GM12878 (cell line): ENCODE data around the gene DTD2. TPM values are rescaled to one million over a fixed set of nuclear protein-coding genes. Genes with fewer than 3 reads are reported as not detected.

ENCODE experiments used
- ATAC-seq: fragments of 200-7000 bp; cut with Tn5 transposase; 3 replicates; pipeline ENCODE4 v1.9.1; 2020; ENCODE audit warnings: mild to moderate bottlenecking, moderate library complexity
- BruUV-seq: library from RNA; stranded (reverse); fragments of 400-500 nt; replicated peaks from 2 replicates; lab custom pipeline; 2021; lab: Mats Ljungman, UMichigan
- CTCF ChIA-PET: fragments of 300-600 bp; sonication (Branson Sonifier 250); formaldehyde crosslinking; extraction: SDS; loops from one replicate; lab custom pipeline; 2021; ENCODE audit warnings: inconsistent platforms; lab: Yijun Ruan, JAX
- POLR2A ChIA-PET: fragments of 350-600 bp; formaldehyde crosslinking; extraction: SDS; loops from one replicate; lab custom pipeline; 2021; ENCODE audit warnings: inconsistent platforms; lab: Charles Lee
- RAD21 ChIA-PET: fragments of 300-600 bp; sonication (Branson Sonifier 250); formaldehyde crosslinking; loops from one replicate; lab custom pipeline; 2023; ENCODE audit warnings: antibody characterized with exemption; ENCODE audit not compliant: unreplicated experiment; lab: Charles Lee
- SMC1A ChIA-PET: fragments of 300-600 bp; sonication (Branson Sonifier 250); formaldehyde crosslinking; loops from one replicate; lab custom pipeline; 2023; ENCODE audit not compliant: unreplicated experiment, uncharacterized antibody; lab: Charles Lee
- DNase-seq: peaks from one replicate; pipeline ENCODE4 v3.0.0-alpha.2; 2011; ENCODE audit warnings: low read depth, low spot score
- FAIRE-seq: peaks from 3 replicates; lab custom pipeline; 2011; peaks lifted over from hg19 to GRCh38; lab: Jason Lieb, UNC
- H2AFZ ChIP-seq: 2 replicates; pipeline ENCODE4 v1.6.0; 2011; ENCODE audit warnings: low read depth, low read length, control low read depth; ENCODE audit not compliant: control insufficient read depth
- H3K27ac ChIP-seq: 2 replicates; pipeline ENCODE4 v1.5.1; 2011; ENCODE audit warnings: control low read depth; ENCODE audit not compliant: control insufficient read depth, insufficient read depth
- H3K27me3 ChIP-seq, 2 experiments: replicated peaks in 1 of 2; 2 replicates each; pipeline versions ENCODE4 v1.6.0 to v1.6.1; 2011; ENCODE audit warnings: low read length in 1 of 2; ENCODE audit not compliant: control insufficient read depth in 2 of 2, insufficient read depth in 2 of 2
- H3K36me3 ChIP-seq, 2 experiments: 2 replicates each; pipeline ENCODE4 v1.5.1; 2011; ENCODE audit warnings: low read length in 1 of 2; ENCODE audit not compliant: control insufficient read depth in 2 of 2, insufficient read depth in 2 of 2
- H3K4me1 ChIP-seq: 2 replicates; pipeline ENCODE4 v1.6.1; 2011; ENCODE audit warnings: mild to moderate bottlenecking, low read length, moderate library complexity, mixed read lengths; ENCODE audit not compliant: control insufficient read depth, insufficient read depth
- H3K4me2 ChIP-seq: 2 replicates; pipeline ENCODE4 v1.6.0; 2011; ENCODE audit warnings: control low read depth; ENCODE audit not compliant: control insufficient read depth, insufficient read depth
- H3K4me3 ChIP-seq: fragments of 200-600 bp; sonication (generic); 2 replicates; pipeline ENCODE4 v1.5.1; 2016
- H3K79me2 ChIP-seq: 2 replicates; pipeline ENCODE4 v1.6.0; 2011; ENCODE audit warnings: low read length; ENCODE audit not compliant: control insufficient read depth, insufficient read depth
- H3K9ac ChIP-seq: 2 replicates; pipeline ENCODE4 v1.8.0; 2011; ENCODE audit warnings: low read length, control low read depth, mixed read lengths; ENCODE audit not compliant: control insufficient read depth, insufficient read depth
- H3K9me3 ChIP-seq: replicated peaks from 3 replicates; pipeline ENCODE4 v1.5.1; 2011; ENCODE audit warnings: mild to moderate bottlenecking, low read length; ENCODE audit not compliant: control insufficient read depth, insufficient read depth
- H4K20me1 ChIP-seq: 2 replicates; pipeline ENCODE4 v1.6.0; 2011; ENCODE audit not compliant: control insufficient read depth, insufficient read depth
- MYB ChIP-seq: fragments of 150-350 bp; IDR thresholded peaks from 2 replicates; pipeline ENCODE4 v1.6.1; 2014; ENCODE audit warnings: mild to moderate bottlenecking, low read depth, low read length, borderline replicate concordance
- NFXL1 ChIP-seq: fragments of 450-650 bp; IDR thresholded peaks from 2 replicates; pipeline ENCODE4 v1.6.1; 2017; ENCODE audit warnings: antibody characterized with exemption, mild to moderate bottlenecking, borderline replicate concordance
- WGBS: methylation state at CpG from one replicate; pipeline ENCODE4 v1.1.6; 2016; ENCODE audit warnings: low lambda C conversion rate; ENCODE audit not compliant: insufficient replicate concordance, insufficient coverage; ENCODE audit errors: missing lambda C conversion rate; 5-methylcytosine and 5-hydroxymethylcytosine counted together
- in situ Hi-C: fragments of 300-500 bp; cut with MboI; formaldehyde crosslinking; loops from 9 replicates; pipeline ENCODE4 v1.14.3; 2018; ENCODE audit warnings: mixed read lengths
- intact Hi-C: fragments of 100-400 bp; cut with micrococcal nuclease; formaldehyde crosslinking; loops from one replicate; pipeline ENCODE4 v1.14.2; 2022; ENCODE audit not compliant: unreplicated experiment
- polyA plus RNA-seq, 11 experiments: library from polyadenylated mRNA; depleted of rRNA in 4 of 11; unstranded in 6 of 11; stranded (reverse) in 5 of 11; fragments of >200 nt; fragmentation: Nextera tagmentation in 4 of 11; fragmentation: Illumina TruSeq in 1 of 11; extraction: Ambion mirVana in 4 of 11; extraction: Trizol in 1 of 11; gene quantifications; 1 replicate in 1 of 11; 2 replicates in 10 of 11; pipeline versions ENCODE4 v1.2.1 to v1.2.3, GENCODE V29; 2011 to 2016; ENCODE audit warnings: inconsistent platforms in 2 of 11, missing spikeins in 2 of 11, low read depth in 1 of 11
- total RNA-seq, 4 experiments: library from RNA; depleted of rRNA in 3 of 4; stranded (reverse); fragments of >200 nt in 3 of 4; fragmentation: Illumina TruSeq in 1 of 4; extraction: Trizol in 1 of 4; gene quantifications; 2 replicates each; pipeline versions ENCODE4 v1.2.1 to v1.2.3, GENCODE V29; 2013 to 2021
- TF ChIP-seq, protein P1 (sequence below): fragments of 150-350 bp; IDR thresholded peaks from 2 replicates; pipeline ENCODE4 v1.6.1; 2016; ENCODE audit warnings: low read depth, low read length
- TF ChIP-seq, protein P2 (sequence below): fragments of 450-650 bp; IDR thresholded peaks from 2 replicates; pipeline ENCODE4 v1.6.1; 2018; ENCODE audit warnings: borderline replicate concordance, mild to moderate bottlenecking; ENCODE audit not compliant: partially characterized antibody
- TF ChIP-seq, protein P3 (sequence below): IDR thresholded peaks from 2 replicates; pipeline ENCODE4 v1.6.1; 2011; ENCODE audit warnings: borderline replicate concordance, low read depth, mild to moderate bottlenecking, moderate library complexity, low read length; ENCODE audit not compliant: insufficient read depth, poor library complexity, severe bottlenecking
- TF ChIP-seq, protein P4 (sequence below): fragments of 450-650 bp; formaldehyde crosslinking; IDR thresholded peaks from 2 replicates; pipeline ENCODE4 v1.4.0; 2022; ENCODE audit warnings: mild to moderate bottlenecking, moderate library complexity
- TF ChIP-seq, protein P5 (sequence below): fragments of 450-650 bp; IDR thresholded peaks from 2 replicates; pipeline ENCODE4 v1.6.1; 2016; ENCODE audit warnings: mild to moderate bottlenecking

The DTD2 gene
- total and polyA plus RNA-seq, 10 of the 15 experiments (the other 5 are each of a cell fraction or from before 2014, with no cell fraction given): 4.5 to 32.8 (median 15.9) TPM

DNA sequence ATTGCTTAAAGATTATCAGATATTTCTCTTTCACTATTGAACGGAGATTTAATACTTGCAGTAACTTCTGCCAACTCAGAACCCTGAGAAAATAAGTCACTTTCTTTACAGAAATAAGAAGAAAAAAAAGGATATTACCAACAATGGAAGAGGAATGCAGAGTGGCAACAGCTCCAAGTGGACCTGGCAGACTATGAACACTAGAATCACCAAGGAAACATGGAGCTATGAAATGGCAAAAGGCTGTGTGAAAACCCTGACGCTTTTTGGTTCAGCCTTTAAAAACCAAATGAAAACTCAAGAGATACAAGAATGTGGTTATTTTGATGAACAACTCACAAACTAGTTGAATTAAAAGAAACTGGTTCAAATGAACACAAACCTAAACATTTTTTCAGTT is 17.7 kb downstream of the DTD2 start:
- Histone ChIP-seq H3K9me3 (no peaks in the 10 kb centered on the region), H2AFZ (no peak overlapping the region), H3K79me2 (no peaks in the 10 kb centered on the region), H3K9ac (no peak overlapping the region), H3K4me3 (no peak overlapping the region), H3K4me2 (no peak overlapping the region), H3K36me3 (no peaks in the 10 kb centered on the region), H3K4me1 (no peaks in the 10 kb centered on the region), H4K20me1 (no peaks in the 10 kb centered on the region), H3K27ac (no peak overlapping the region), H3K27me3 (no peaks in the 10 kb centered on the region)
- POLR2A ChIA-PET: no interaction called here
- no peak for ATAC-seq
- 97% methylated on average over 2 of the region's 2 CpGs for WGBS
- no peak for DNase-seq
- intact Hi-C loops (no loop called here), in situ Hi-C loops (no loop called here)
- CTCF ChIA-PET: no interaction called here
- RAD21 ChIA-PET: no interaction called here
- no TSS peak for BruUV-seq
- SMC1A ChIA-PET: interaction anchor here (0.6 to 1.8 kb wide), 2 partner anchors 10 to 67 kb away, joined by 3 to 10 read pairs; no protein-coding TSS in a partner anchor
- no peak for FAIRE-seq
- TF ChIP-seq, protein P1, sequence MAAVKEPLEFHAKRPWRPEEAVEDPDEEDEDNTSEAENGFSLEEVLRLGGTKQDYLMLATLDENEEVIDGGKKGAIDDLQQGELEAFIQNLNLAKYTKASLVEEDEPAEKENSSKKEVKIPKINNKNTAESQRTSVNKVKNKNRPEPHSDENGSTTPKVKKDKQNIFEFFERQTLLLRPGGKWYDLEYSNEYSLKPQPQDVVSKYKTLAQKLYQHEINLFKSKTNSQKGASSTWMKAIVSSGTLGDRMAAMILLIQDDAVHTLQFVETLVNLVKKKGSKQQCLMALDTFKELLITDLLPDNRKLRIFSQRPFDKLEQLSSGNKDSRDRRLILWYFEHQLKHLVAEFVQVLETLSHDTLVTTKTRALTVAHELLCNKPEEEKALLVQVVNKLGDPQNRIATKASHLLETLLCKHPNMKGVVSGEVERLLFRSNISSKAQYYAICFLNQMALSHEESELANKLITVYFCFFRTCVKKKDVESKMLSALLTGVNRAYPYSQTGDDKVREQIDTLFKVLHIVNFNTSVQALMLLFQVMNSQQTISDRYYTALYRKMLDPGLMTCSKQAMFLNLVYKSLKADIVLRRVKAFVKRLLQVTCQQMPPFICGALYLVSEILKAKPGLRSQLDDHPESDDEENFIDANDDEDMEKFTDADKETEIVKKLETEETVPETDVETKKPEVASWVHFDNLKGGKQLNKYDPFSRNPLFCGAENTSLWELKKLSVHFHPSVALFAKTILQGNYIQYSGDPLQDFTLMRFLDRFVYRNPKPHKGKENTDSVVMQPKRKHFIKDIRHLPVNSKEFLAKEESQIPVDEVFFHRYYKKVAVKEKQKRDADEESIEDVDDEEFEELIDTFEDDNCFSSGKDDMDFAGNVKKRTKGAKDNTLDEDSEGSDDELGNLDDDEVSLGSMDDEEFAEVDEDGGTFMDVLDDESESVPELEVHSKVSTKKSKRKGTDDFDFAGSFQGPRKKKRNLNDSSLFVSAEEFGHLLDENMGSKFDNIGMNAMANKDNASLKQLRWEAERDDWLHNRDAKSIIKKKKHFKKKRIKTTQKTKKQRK: no peak
- TF ChIP-seq, protein P2, sequence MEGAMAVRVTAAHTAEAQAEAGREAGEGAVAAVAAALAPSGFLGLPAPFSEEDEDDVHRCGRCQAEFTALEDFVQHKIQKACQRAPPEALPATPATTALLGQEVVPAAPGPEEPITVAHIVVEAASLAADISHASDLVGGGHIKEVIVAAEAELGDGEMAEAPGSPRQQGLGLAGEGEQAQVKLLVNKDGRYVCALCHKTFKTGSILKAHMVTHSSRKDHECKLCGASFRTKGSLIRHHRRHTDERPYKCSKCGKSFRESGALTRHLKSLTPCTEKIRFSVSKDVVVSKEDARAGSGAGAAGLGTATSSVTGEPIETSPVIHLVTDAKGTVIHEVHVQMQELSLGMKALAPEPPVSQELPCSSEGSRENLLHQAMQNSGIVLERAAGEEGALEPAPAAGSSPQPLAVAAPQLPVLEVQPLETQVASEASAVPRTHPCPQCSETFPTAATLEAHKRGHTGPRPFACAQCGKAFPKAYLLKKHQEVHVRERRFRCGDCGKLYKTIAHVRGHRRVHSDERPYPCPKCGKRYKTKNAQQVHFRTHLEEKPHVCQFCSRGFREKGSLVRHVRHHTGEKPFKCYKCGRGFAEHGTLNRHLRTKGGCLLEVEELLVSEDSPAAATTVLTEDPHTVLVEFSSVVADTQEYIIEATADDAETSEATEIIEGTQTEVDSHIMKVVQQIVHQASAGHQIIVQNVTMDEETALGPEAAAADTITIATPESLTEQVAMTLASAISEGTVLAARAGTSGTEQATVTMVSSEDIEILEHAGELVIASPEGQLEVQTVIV: no peak
- TF ChIP-seq, protein P3, sequence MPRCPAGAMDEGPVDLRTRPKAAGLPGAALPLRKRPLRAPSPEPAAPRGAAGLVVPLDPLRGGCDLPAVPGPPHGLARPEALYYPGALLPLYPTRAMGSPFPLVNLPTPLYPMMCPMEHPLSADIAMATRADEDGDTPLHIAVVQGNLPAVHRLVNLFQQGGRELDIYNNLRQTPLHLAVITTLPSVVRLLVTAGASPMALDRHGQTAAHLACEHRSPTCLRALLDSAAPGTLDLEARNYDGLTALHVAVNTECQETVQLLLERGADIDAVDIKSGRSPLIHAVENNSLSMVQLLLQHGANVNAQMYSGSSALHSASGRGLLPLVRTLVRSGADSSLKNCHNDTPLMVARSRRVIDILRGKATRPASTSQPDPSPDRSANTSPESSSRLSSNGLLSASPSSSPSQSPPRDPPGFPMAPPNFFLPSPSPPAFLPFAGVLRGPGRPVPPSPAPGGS: no peak
- TF ChIP-seq, protein P4, sequence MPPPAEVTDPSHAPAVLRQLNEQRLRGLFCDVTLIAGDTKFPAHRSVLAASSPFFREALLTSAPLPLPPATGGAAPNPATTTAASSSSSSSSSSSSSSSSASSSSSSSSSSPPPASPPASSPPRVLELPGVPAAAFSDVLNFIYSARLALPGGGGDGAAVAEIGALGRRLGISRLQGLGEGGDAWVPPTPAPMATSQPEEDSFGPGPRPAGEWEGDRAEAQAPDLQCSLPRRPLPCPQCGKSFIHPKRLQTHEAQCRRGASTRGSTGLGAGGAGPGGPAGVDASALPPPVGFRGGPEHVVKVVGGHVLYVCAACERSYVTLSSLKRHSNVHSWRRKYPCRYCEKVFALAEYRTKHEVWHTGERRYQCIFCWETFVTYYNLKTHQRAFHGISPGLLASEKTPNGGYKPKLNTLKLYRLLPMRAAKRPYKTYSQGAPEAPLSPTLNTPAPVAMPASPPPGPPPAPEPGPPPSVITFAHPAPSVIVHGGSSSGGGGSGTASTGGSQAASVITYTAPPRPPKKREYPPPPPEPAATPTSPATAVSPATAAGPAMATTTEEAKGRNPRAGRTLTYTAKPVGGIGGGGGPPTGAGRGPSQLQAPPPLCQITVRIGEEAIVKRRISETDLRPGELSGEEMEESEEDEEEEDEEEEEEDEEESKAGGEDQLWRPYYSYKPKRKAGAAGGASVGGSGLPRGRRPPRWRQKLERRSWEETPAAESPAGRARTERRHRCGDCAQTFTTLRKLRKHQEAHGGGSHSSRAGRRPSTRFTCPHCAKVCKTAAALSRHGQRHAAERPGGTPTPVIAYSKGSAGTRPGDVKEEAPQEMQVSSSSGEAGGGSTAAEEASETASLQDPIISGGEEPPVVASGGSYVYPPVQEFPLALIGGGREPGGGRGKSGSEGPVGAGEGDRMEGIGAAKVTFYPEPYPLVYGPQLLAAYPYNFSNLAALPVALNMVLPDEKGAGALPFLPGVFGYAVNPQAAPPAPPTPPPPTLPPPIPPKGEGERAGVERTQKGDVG: no peak
- TF ChIP-seq NFXL1 (no peak), MYB (no peak)
- TF ChIP-seq, protein P5, sequence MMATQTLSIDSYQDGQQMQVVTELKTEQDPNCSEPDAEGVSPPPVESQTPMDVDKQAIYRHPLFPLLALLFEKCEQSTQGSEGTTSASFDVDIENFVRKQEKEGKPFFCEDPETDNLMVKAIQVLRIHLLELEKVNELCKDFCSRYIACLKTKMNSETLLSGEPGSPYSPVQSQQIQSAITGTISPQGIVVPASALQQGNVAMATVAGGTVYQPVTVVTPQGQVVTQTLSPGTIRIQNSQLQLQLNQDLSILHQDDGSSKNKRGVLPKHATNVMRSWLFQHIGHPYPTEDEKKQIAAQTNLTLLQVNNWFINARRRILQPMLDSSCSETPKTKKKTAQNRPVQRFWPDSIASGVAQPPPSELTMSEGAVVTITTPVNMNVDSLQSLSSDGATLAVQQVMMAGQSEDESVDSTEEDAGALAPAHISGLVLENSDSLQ: no peak
